Nephron (organoid): ENCODE measurements around the gene CRYZL1.

Experiments used
- H3K27ac Mint-ChIP-seq, 3 experiments: 2 replicates each; pipeline ENCODE4 v1.8.0; 2020; ENCODE audit warnings: mixed read lengths in 3 of 3, mild to moderate bottlenecking in 2 of 3, moderate library complexity in 1 of 3
- H3K27me3 Mint-ChIP-seq: 2 replicates; pipeline ENCODE4 v1.8.0; 2021; ENCODE audit warnings: low read depth, mild to moderate bottlenecking, moderate library complexity, mixed read lengths
- H3K36me3 Mint-ChIP-seq: 2 replicates; pipeline ENCODE4 v1.8.0; 2020; ENCODE audit warnings: low read depth, mixed read lengths
- H3K4me1 Mint-ChIP-seq: 2 replicates; pipeline ENCODE4 v1.8.0; 2020; ENCODE audit warnings: mixed read lengths
- H3K4me3 Mint-ChIP-seq, 3 experiments: 2 replicates each; pipeline ENCODE4 v1.8.0; 2020; ENCODE audit warnings: mild to moderate bottlenecking in 3 of 3, mixed read lengths in 3 of 3, moderate library complexity in 2 of 3
- H3K9me3 Mint-ChIP-seq: 2 replicates; pipeline ENCODE4 v1.8.0; 2020; ENCODE audit warnings: mixed read lengths
- CTCF ChIP-seq, 3 experiments: fragments of 200-600 bp; sonication (generic); IDR thresholded peaks; one replicate each; pipeline ENCODE4 v1.5.0; 2021; ENCODE audit warnings: antibody characterized with exemption in 3 of 3; ENCODE audit not compliant: unreplicated experiment in 3 of 3

The CRYZL1 gene

GRCh38 chr21:33554236-33554981, 87.1 kb downstream of the CRYZL1 start:
- H3K4me3 Mint-ChIP-seq, result no peak overlapping the region
- peaks cover 96% of the 10 kb centered on the region for H3K36me3 Mint-ChIP-seq
- H3K27ac Mint-ChIP-seq, result no peak overlapping the region
- no peak for TF ChIP-seq CTCF (IDR thresholded peaks at IDR 0.05; ENCODE audit: unreplicated experiment in 3 of 3)
- peaks cover 4% of the 10 kb centered on the region for H3K9me3 Mint-ChIP-seq
- no peaks in the 10 kb centered on the region for H3K27me3 Mint-ChIP-seq
- peaks cover 9% of the 10 kb centered on the region for H3K4me1 Mint-ChIP-seq

- peaks cover 9% of the 10 kb centered on the region for H3K4me1 Mint-ChIP-seq
- no peaks in the 10 kb centered on the region for H3K27me3 Mint-ChIP-seq
- H3K4me3 Mint-ChIP-seq, result no peak overlapping the region
- H3K9me3 Mint-ChIP-seq, result peaks cover 4% of the 10 kb centered on the region
- no peak overlapping the region for H3K27ac Mint-ChIP-seq
- no peak for TF ChIP-seq CTCF (IDR thresholded peaks at IDR 0.05; ENCODE audit: unreplicated experiment in 3 of 3)
- peaks cover 96% of the 10 kb centered on the region for H3K36me3 Mint-ChIP-seq
These were observed 88.4 kb downstream of the CRYZL1 start for GRCh38 chr21:33552999-33553598.

- Mint-ChIP-seq H3K27ac (no peak overlapping the region), H3K9me3 (peaks cover 4% of the 10 kb centered on the region)
These were observed 89.2 kb downstream of the CRYZL1 start for GRCh38 chr21:33552093-33552998.

GRCh38 chr21:33551664-33552063, 89.9 kb downstream of the CRYZL1 start:
- H3K4me3 Mint-ChIP-seq, result no peak overlapping the region
- no peak for TF ChIP-seq CTCF (IDR thresholded peaks at IDR 0.05; ENCODE audit: unreplicated experiment in 3 of 3)
- H3K36me3 Mint-ChIP-seq, result peaks cover 92% of the 10 kb centered on the region
- H3K27ac Mint-ChIP-seq, result no peak overlapping the region
- no peaks in the 10 kb centered on the region for H3K27me3 Mint-ChIP-seq
- peaks cover 9% of the 10 kb centered on the region for H3K4me1 Mint-ChIP-seq
- peaks cover 4% of the 10 kb centered on the region for H3K9me3 Mint-ChIP-seq

More at GRCh38 chr21:33552093-33552998, 89.2 kb downstream of the CRYZL1 start:
- TF ChIP-seq CTCF (IDR thresholded peaks at IDR 0.05; ENCODE audit: unreplicated experiment in 3 of 3), result no peak
- Mint-ChIP-seq H3K27me3 (no peaks in the 10 kb centered on the region), H3K36me3 (peaks cover 94% of the 10 kb centered on the region), H3K4me3 (no peak overlapping the region), H3K4me1 (peaks cover 9% of the 10 kb centered on the region)

- H3K9me3 Mint-ChIP-seq, result peaks cover 4% of the 10 kb centered on the region
- no peak overlapping the region for H3K4me3 Mint-ChIP-seq
- no peak for TF ChIP-seq CTCF (IDR thresholded peaks at IDR 0.05; ENCODE audit: unreplicated experiment in 3 of 3)
- H3K4me1 Mint-ChIP-seq, result peaks cover 11% of the 10 kb centered on the region
- H3K27me3 Mint-ChIP-seq, result no peaks in the 10 kb centered on the region
- H3K36me3 Mint-ChIP-seq, result peaks cover 90% of the 10 kb centered on the region
- H3K27ac Mint-ChIP-seq, result no peak overlapping the region
These were observed 90.5 kb downstream of the CRYZL1 start for GRCh38 chr21:33550772-33551660.
